Caco-2 (cell line): ENCODE data around the gene UMPS. TPM values are rescaled to one million over a fixed set of nuclear protein-coding genes. Genes with fewer than 3 reads are reported as not detected.
"Not testable (repeated sequence)": the region's sequence is repeated elsewhere in the genome, so short reads cannot be mapped to it uniquely, and the experiment has no call there.

Experiments
- BruUV-seq: library from RNA; stranded (reverse); fragments of 400-500 nt; replicated peaks from 2 replicates; lab custom pipeline; 2021; lab: Mats Ljungman, UMichigan
- CTCF ChIA-PET: fragments of 300-600 bp; sonication (Branson Sonifier 250); formaldehyde crosslinking; loops from one replicate; lab custom pipeline; 2022; ENCODE audit warnings: antibody characterized with exemption; lab: Charles Lee
- POLR2A ChIA-PET: fragments of 300-600 bp; sonication (Branson Sonifier 250); formaldehyde crosslinking; loops from one replicate; lab custom pipeline; 2022; ENCODE audit warnings: antibody characterized with exemption; lab: Charles Lee
- DNase-seq, 2 experiments: peaks; one replicate each; pipeline versions ENCODE4 v3.0.0 to v3.0.0-alpha.2; 2020 to 2022
- H3K27me3 ChIP-seq: replicated peaks from 2 replicates; pipeline ENCODE4 v1.6.0; 2011; ENCODE audit warnings: low read length; ENCODE audit not compliant: control insufficient read depth, insufficient read depth
- H3K36me3 ChIP-seq: 2 replicates; pipeline ENCODE4 v1.5.1; 2011; ENCODE audit warnings: low read length; ENCODE audit not compliant: control insufficient read depth, insufficient read depth
- H3K4me1 ChIP-seq: fragments of 250-450 bp; sonication (Bioruptor Pico); 2 replicates; pipeline ENCODE4 v1.5.1; 2020; ENCODE audit warnings: mild to moderate bottlenecking
- H3K4me3 ChIP-seq: 2 replicates; pipeline ENCODE4 v1.5.1; 2011; ENCODE audit warnings: low read depth, mild to moderate bottlenecking, control low read depth, low read length
- H3K9me3 ChIP-seq: fragments of 250-450 bp; sonication (Bioruptor Pico); 2 replicates; pipeline ENCODE4 v1.5.1; 2020; ENCODE audit warnings: mild to moderate bottlenecking, moderate library complexity
- H3K27ac Mint-ChIP-seq: one replicate; pipeline ENCODE4 v1.8.0; 2022; ENCODE audit warnings: mixed read lengths; ENCODE audit not compliant: unreplicated experiment
- H3K27me3 Mint-ChIP-seq: one replicate; pipeline ENCODE4 v1.8.0; 2022; ENCODE audit warnings: mixed read lengths; ENCODE audit not compliant: insufficient read depth, unreplicated experiment
- H3K36me3 Mint-ChIP-seq: one replicate; pipeline ENCODE4 v1.8.0; 2022; ENCODE audit warnings: mild to moderate bottlenecking, mixed read lengths; ENCODE audit not compliant: insufficient read depth, unreplicated experiment
- H3K4me1 Mint-ChIP-seq: one replicate; pipeline ENCODE4 v1.8.0; 2022; ENCODE audit warnings: low read depth, mixed read lengths; ENCODE audit not compliant: unreplicated experiment
- H3K4me3 Mint-ChIP-seq: one replicate; pipeline ENCODE4 v1.8.0; 2022; ENCODE audit warnings: mild to moderate bottlenecking, moderate library complexity, mixed read lengths; ENCODE audit not compliant: unreplicated experiment
- H3K9me3 Mint-ChIP-seq: one replicate; pipeline ENCODE4 v1.8.0; 2022; ENCODE audit warnings: mixed read lengths; ENCODE audit not compliant: unreplicated experiment
- CTCF ChIP-seq, 2 experiments: fragments of 200-600 bp in 1 of 2; IDR thresholded peaks; 1 replicate in 1 of 2; 2 replicates in 1 of 2; pipeline versions ENCODE4 v1.5.1 to v1.8.0; 2011 to 2022; ENCODE audit warnings: antibody characterized with exemption in 1 of 2, control low read depth in 1 of 2, inconsistent platforms in 1 of 2, low read depth in 1 of 2, low read length in 1 of 2, mild to moderate bottlenecking in 1 of 2, moderate library complexity in 1 of 2; ENCODE audit not compliant: insufficient read depth in 1 of 2, severe bottlenecking in 1 of 2, unreplicated experiment in 1 of 2
- intact Hi-C: fragments of 100-400 bp; cut with micrococcal nuclease; formaldehyde crosslinking; loops from one replicate; pipeline ENCODE4 v1.10.0; 2022; ENCODE audit not compliant: unreplicated experiment
- total RNA-seq: library from RNA; stranded (reverse); gene quantifications from 2 replicates; pipeline ENCODE4 v1.2.3, GENCODE V29; 2022

Gene UMPS
- total RNA-seq, 1 experiment from 2014 or later, result 62.9 TPM

- peaks cover 63% of the 10 kb centered on the region for H3K36me3 Mint-ChIP-seq
- no peak for DNase-seq
- H3K4me1 Mint-ChIP-seq, result no peaks in the 10 kb centered on the region
- 0 out of 2 replicates have a peak, but pooled peaks cover 3% of the 10 kb centered on the region for H3K4me1 ChIP-seq
- H3K9me3 Mint-ChIP-seq, result no peaks in the 10 kb centered on the region
- H3K36me3 ChIP-seq, result peaks cover 2% of the 10 kb centered on the region; the same call in 1 of the 2 replicates
- no peaks in the 10 kb centered on the region for H3K27me3 ChIP-seq
- POLR2A ChIA-PET, result interaction anchor here (0.7 kb wide), 1 partner anchor 75 kb away, joined by 4 read pairs; no protein-coding TSS in a partner anchor
- intact Hi-C loops, result loop anchor here (10.0 kb wide), 1 partner anchor 181 kb away; no protein-coding TSS in a partner anchor
- H3K27ac Mint-ChIP-seq, result no peak overlapping the region
- CTCF ChIA-PET, result no interaction called here
- no peak overlapping the region for H3K4me3 Mint-ChIP-seq
- BruUV-seq, result no TSS peak
- no peak overlapping the region for H3K4me3 ChIP-seq
- no peaks in the 10 kb centered on the region for H3K9me3 ChIP-seq
- no peaks in the 10 kb centered on the region for H3K27me3 Mint-ChIP-seq
- no peak for TF ChIP-seq CTCF (IDR thresholded peaks at IDR 0.05; ENCODE audit: insufficient read depth in 1 of 2, low read depth in 1 of 2, low read length in 1 of 2, severe bottlenecking in 1 of 2, unreplicated experiment in 1 of 2)
Observed at GRCh38 chr3:124745756-124746155, 15.5 kb downstream of the UMPS start.

GRCh38 chr3:124747111-124747981 is 17.1 kb downstream of the UMPS start:
- Histone ChIP-seq H3K27me3 (no peaks in the 10 kb centered on the region), H3K9me3 (no peaks in the 10 kb centered on the region), H3K4me1 (0 out of 2 replicates have a peak, but pooled peaks cover 3% of the 10 kb centered on the region), H3K4me3 (no peak overlapping the region), H3K36me3 (no peaks in the 10 kb centered on the region)
- CTCF ChIA-PET, result no interaction called here
- no peak for TF ChIP-seq CTCF (IDR thresholded peaks at IDR 0.05; ENCODE audit: insufficient read depth in 1 of 2, low read depth in 1 of 2, low read length in 1 of 2, severe bottlenecking in 1 of 2, unreplicated experiment in 1 of 2)
- Mint-ChIP-seq H3K36me3 (peaks cover 55% of the 10 kb centered on the region), H3K27ac (no peak overlapping the region), H3K4me3 (no peak overlapping the region), H3K27me3 (no peaks in the 10 kb centered on the region), H3K4me1 (no peaks in the 10 kb centered on the region), H3K9me3 (no peaks in the 10 kb centered on the region)
- POLR2A ChIA-PET, result no interaction called here
- intact Hi-C loops, result loop anchor here (10.0 kb wide), 1 partner anchor 183 kb away; no protein-coding TSS in a partner anchor
- no TSS peak for BruUV-seq
- DNase-seq, result no peak

- H3K36me3 Mint-ChIP-seq, result peaks cover 48% of the 10 kb centered on the region
- POLR2A ChIA-PET, result no interaction called here
- DNase-seq, result no peak
- intact Hi-C loops, result loop anchor here (10.0 kb wide), 1 partner anchor 184 kb away; no protein-coding TSS in a partner anchor
- no peak overlapping the region for H3K27ac Mint-ChIP-seq
- Histone ChIP-seq H3K36me3 (no peaks in the 10 kb centered on the region), H3K9me3 (no peaks in the 10 kb centered on the region), H3K4me1 (0 out of 2 replicates have a peak, but pooled peaks cover 3% of the 10 kb centered on the region), H3K4me3 (no peak overlapping the region), H3K27me3 (no peaks in the 10 kb centered on the region)
- no peaks in the 10 kb centered on the region for H3K4me1 Mint-ChIP-seq
- H3K9me3 Mint-ChIP-seq, result no peaks in the 10 kb centered on the region
- TF ChIP-seq CTCF (IDR thresholded peaks at IDR 0.05; ENCODE audit: insufficient read depth in 1 of 2, low read depth in 1 of 2, low read length in 1 of 2, severe bottlenecking in 1 of 2, unreplicated experiment in 1 of 2), result no peak
- no peak overlapping the region for H3K4me3 Mint-ChIP-seq
- BruUV-seq, result no TSS peak
- CTCF ChIA-PET, result interaction anchor here (0.9 kb wide), 1 partner anchor 12 kb away, joined by 3 read pairs; no protein-coding TSS in a partner anchor
- no peaks in the 10 kb centered on the region for H3K27me3 Mint-ChIP-seq
Observed at GRCh38 chr3:124748560-124749198, 18.4 kb downstream of the UMPS start.

- H3K9me3 Mint-ChIP-seq, POLR2A ChIA-PET: not testable (repeated sequence)
- peaks cover 37% of the 10 kb centered on the region for H3K36me3 Mint-ChIP-seq
Observed at GRCh38 chr3:124749877-124750276, 19.6 kb downstream of the UMPS start.

More at GRCh38 chr3:124749877-124750276, 19.6 kb downstream of the UMPS start:
- BruUV-seq, H3K27me3 ChIP-seq, CTCF ChIA-PET, H3K27ac Mint-ChIP-seq, H3K27me3 Mint-ChIP-seq, H3K36me3 ChIP-seq, H3K4me1 ChIP-seq, H3K4me3 Mint-ChIP-seq, H3K4me3 ChIP-seq, DNase-seq, H3K9me3 ChIP-seq, H3K4me1 Mint-ChIP-seq: not testable (repeated sequence)
- intact Hi-C loops, result loop anchor here (10.0 kb wide), 1 partner anchor 185 kb away; no protein-coding TSS in a partner anchor
